ENCODE measurements around the gene GPR143. TPM values are rescaled to one million over a fixed set of nuclear protein-coding genes. Genes with fewer than 3 reads are reported as not detected.

Gene GPR143
- total RNA-seq, 3 donors from 2014 or later (not counting 1 experiment from before 2014, with no cell fraction given), result not detected

- Histone ChIP-seq H3K27ac (ENCODE audit: low read length) (no peak overlapping the region), H3K4me1 (ENCODE audit: control insufficient read depth, insufficient read depth, low read length) (no peaks in the 10 kb centered on the region), H3K9me3 (ENCODE audit: control insufficient read depth, insufficient read depth, low read length) (no peaks in the 10 kb centered on the region), H3K4me3 (ENCODE audit: low read length) (no peak overlapping the region), H3K36me3 (ENCODE audit: control insufficient read depth, insufficient read depth, low read length) (no peaks in the 10 kb centered on the region), H3K27me3 (ENCODE audit: control insufficient read depth, insufficient read depth, low read length) (no peaks in the 10 kb centered on the region)
- intact Hi-C loops (cut with micrococcal nuclease), result no loop called here
- ATAC-seq, result no peak
- Mint-ChIP-seq H3K4me1 (no peaks in the 10 kb centered on the region), H3K27ac (no peak overlapping the region), H3K4me3 (no peak overlapping the region), H3K9me3 (no peaks in the 10 kb centered on the region), H3K27me3 (ENCODE audit: low read depth in 2 of 2) (peaks cover 6 to 9% of the 10 kb centered on the region in 2 donors), H3K36me3 (no peaks in the 10 kb centered on the region)
- no peak for DNase-seq
- 57% methylated on average over 2 of the region's 4 CpGs for WGBS (ENCODE audit: insufficient coverage)
- no peak for TF ChIP-seq CTCF (IDR thresholded peaks at IDR 0.05)
Measured at GRCh38 chrX:9758021-9758638, 7.5 kb downstream of the GPR143 start.

DNA sequence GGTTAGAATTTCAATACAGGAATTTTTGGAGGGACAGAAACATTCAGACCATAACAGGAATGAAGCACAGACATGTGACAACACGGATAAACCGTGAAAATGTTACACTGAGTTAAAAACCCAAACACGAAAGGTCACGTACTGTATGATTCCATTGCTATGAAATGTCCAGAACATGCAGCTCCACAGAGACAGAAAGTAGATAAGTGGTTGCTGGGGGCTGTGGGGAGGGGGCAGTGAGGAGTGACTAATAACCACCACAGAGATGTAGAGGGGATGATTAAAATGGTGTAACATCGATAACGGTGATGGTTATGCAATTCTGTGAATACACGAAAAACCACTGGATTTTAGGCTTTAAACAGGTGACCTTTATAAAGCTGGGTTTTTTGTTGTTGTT is 8.3 kb downstream of the GPR143 start:
- Histone ChIP-seq H3K27me3 (ENCODE audit: control insufficient read depth, insufficient read depth, low read length) (no peaks in the 10 kb centered on the region), H3K4me3 (ENCODE audit: low read length) (no peak overlapping the region), H3K27ac (ENCODE audit: low read length) (no peak overlapping the region), H3K4me1 (ENCODE audit: control insufficient read depth, insufficient read depth, low read length) (no peaks in the 10 kb centered on the region), H3K9me3 (ENCODE audit: control insufficient read depth, insufficient read depth, low read length) (no peaks in the 10 kb centered on the region), H3K36me3 (ENCODE audit: control insufficient read depth, insufficient read depth, low read length) (no peaks in the 10 kb centered on the region)
- peaks cover 5 to 8% of the 10 kb centered on the region in 2 donors for H3K27me3 Mint-ChIP-seq (ENCODE audit: low read depth in 2 of 2)
- H3K27ac Mint-ChIP-seq, result no peak overlapping the region
- DNase-seq, result no peak
- no peak overlapping the region for H3K4me3 Mint-ChIP-seq
- H3K4me1 Mint-ChIP-seq, result no peaks in the 10 kb centered on the region
- 87% methylated on average over 7 of the region's 7 CpGs for WGBS (ENCODE audit: insufficient coverage)
- intact Hi-C loops (cut with micrococcal nuclease), result no loop called here
- TF ChIP-seq CTCF (IDR thresholded peaks at IDR 0.05), result no peak
- no peak for ATAC-seq
- H3K36me3 Mint-ChIP-seq, result no peaks in the 10 kb centered on the region
- no peaks in the 10 kb centered on the region for H3K9me3 Mint-ChIP-seq

GRCh38 chrX:9749146-9749692 is 16.4 kb downstream of the GPR143 start:
- no peak overlapping the region for H3K27ac Mint-ChIP-seq
- peaks cover 6% of the 10 kb centered on the region in 2 donors for H3K27me3 Mint-ChIP-seq (ENCODE audit: low read depth in 2 of 2)
- intact Hi-C loops (cut with micrococcal nuclease), result no loop called here
- H3K4me1 ChIP-seq (ENCODE audit: control insufficient read depth, insufficient read depth, low read length), result peaks cover 11% of the 10 kb centered on the region
- 66% methylated on average over 3 of the region's 11 CpGs for WGBS (ENCODE audit: insufficient coverage)
- peaks cover 4% of the 10 kb centered on the region for H3K9me3 ChIP-seq (ENCODE audit: control insufficient read depth, insufficient read depth, low read length)
- H3K4me3 ChIP-seq (ENCODE audit: low read length), result no peak overlapping the region
- DNase-seq (no peak), ATAC-seq (no peak)
- H3K36me3 ChIP-seq (ENCODE audit: control insufficient read depth, insufficient read depth, low read length), result no peaks in the 10 kb centered on the region
- peaks cover 2% of the 10 kb centered on the region in 2 donors for H3K9me3 Mint-ChIP-seq
- H3K4me3 Mint-ChIP-seq, result no peak overlapping the region
- peaks cover 18 to 20% of the 10 kb centered on the region in 2 donors for H3K4me1 Mint-ChIP-seq
- H3K36me3 Mint-ChIP-seq, result no peaks in the 10 kb centered on the region
- H3K27me3 ChIP-seq (ENCODE audit: control insufficient read depth, insufficient read depth, low read length), result no peaks in the 10 kb centered on the region
- H3K27ac ChIP-seq (ENCODE audit: low read length), result no peak overlapping the region
- TF ChIP-seq CTCF (IDR thresholded peaks at IDR 0.05), result no peak

DNA sequence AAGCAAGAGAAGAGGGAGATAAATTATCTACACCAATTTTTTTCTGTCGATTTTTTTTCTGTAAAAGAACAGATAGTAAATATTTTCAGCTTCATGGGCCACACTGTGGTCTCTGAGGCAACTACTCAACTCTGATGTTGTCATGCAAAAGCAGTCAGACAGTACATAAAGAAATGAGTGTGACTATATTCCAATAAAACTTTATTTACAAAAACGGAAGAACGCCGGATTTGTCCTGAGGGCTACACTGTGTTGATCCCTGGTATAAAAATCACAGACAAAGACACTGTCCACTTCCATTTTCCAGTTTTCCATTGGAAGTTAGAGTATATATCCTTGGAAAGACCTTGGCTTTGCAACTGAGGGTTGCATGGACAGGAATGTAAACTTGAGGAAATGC is 18.0 kb downstream of the GPR143 start:
- peaks cover 11% of the 10 kb centered on the region for H3K4me1 ChIP-seq (ENCODE audit: control insufficient read depth, insufficient read depth, low read length)
- intact Hi-C loops (cut with micrococcal nuclease), result no loop called here
- ATAC-seq (no peak), DNase-seq (no peak)
- peaks cover 4% of the 10 kb centered on the region for H3K9me3 ChIP-seq (ENCODE audit: control insufficient read depth, insufficient read depth, low read length)
- H3K27me3 ChIP-seq (ENCODE audit: control insufficient read depth, insufficient read depth, low read length), result no peaks in the 10 kb centered on the region
- no CpG with 5 or more reads among the region's 4 CpGs for WGBS (ENCODE audit: insufficient coverage)
- no peak overlapping the region for H3K27ac Mint-ChIP-seq
- no peaks in the 10 kb centered on the region for H3K36me3 Mint-ChIP-seq
- H3K4me3 ChIP-seq (ENCODE audit: low read length), result no peak overlapping the region
- H3K9me3 Mint-ChIP-seq, result peaks cover 2% of the 10 kb centered on the region in 2 donors
- H3K27me3 Mint-ChIP-seq (ENCODE audit: low read depth in 2 of 2), result peaks cover 6% of the 10 kb centered on the region in 2 donors
- H3K36me3 ChIP-seq (ENCODE audit: control insufficient read depth, insufficient read depth, low read length), result no peaks in the 10 kb centered on the region
- peaks cover 18 to 20% of the 10 kb centered on the region in 2 donors for H3K4me1 Mint-ChIP-seq
- H3K4me3 Mint-ChIP-seq, result no peak overlapping the region
- H3K27ac ChIP-seq (ENCODE audit: low read length), result no peak overlapping the region
- TF ChIP-seq CTCF (IDR thresholded peaks at IDR 0.05), result no peak
